Thyroid gland (tissue), 4 donors: ENCODE data around the gene SH3BGRL2.

Experiments used
- POLR2A ChIP-seq, 2 donors: fragments of 450-650 bp; IDR thresholded peaks; one replicate each; pipeline ENCODE4 v1.6.1; 2017; ENCODE audit warnings: antibody characterized with exemption in 2 of 2, mild to moderate bottlenecking in 2 of 2, moderate library complexity in 1 of 2
- TF ChIP-seq, protein P1 (sequence below), 6 experiments: fragments of 200-600 bp in 3 of 6; fragments of 450-650 bp in 3 of 6; sonication (generic) in 3 of 6; IDR thresholded peaks; one replicate each; pipeline ENCODE4 v1.5.1; 2016 to 2019; ENCODE audit warnings: antibody characterized with exemption in 6 of 6, mild to moderate bottlenecking in 2 of 6, inconsistent platforms in 1 of 6, moderate library complexity in 1 of 6

DNA sequence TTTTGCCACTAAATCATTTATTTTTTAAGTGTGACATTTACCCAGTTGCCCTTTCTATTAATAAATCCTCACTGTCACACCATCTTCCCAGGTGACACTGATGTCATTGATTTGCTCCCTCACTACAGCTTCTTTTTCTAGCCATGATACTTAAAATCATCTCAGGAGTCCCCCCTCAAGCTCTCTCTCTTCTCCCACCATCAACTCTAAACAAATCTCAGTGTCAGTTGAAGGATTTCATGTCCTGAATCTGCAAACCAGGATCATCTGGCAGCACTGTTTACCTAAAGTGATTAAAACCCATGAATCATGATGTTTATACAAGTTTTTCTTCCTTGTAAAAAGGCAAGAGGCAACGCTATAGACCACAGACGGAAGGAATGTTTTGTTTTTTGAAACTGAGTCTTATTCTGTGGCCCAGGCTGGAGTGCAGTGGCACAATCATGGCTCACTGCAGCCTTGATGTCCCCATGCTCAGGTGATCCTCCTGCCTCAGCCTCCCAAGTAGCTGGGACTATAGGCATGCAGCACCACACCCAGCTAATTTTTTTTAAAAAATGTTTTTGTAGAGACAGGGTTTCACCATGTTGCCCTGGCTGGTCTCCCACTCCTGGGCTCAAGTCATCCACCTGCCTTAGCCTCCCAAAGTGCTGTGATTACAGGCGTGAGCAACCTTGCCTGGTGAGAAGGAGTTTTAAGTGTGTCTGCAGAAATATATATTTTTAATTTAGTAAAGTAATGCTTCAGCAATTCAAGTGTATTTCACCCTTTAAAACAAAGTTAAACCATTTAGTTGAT lies 30.1 kb upstream of the SH3BGRL2 start:
- TF ChIP-seq, protein P1, sequence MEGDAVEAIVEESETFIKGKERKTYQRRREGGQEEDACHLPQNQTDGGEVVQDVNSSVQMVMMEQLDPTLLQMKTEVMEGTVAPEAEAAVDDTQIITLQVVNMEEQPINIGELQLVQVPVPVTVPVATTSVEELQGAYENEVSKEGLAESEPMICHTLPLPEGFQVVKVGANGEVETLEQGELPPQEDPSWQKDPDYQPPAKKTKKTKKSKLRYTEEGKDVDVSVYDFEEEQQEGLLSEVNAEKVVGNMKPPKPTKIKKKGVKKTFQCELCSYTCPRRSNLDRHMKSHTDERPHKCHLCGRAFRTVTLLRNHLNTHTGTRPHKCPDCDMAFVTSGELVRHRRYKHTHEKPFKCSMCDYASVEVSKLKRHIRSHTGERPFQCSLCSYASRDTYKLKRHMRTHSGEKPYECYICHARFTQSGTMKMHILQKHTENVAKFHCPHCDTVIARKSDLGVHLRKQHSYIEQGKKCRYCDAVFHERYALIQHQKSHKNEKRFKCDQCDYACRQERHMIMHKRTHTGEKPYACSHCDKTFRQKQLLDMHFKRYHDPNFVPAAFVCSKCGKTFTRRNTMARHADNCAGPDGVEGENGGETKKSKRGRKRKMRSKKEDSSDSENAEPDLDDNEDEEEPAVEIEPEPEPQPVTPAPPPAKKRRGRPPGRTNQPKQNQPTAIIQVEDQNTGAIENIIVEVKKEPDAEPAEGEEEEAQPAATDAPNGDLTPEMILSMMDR (IDR thresholded peaks at IDR 0.05): no peak
- TF ChIP-seq POLR2A (IDR thresholded peaks at IDR 0.05): no peak
